HG02943 (cell line): ENCODE data around the gene MACF1.
"Not testable (repeated sequence)": the region's sequence is repeated elsewhere in the genome, so short reads cannot be mapped to it uniquely, and the experiment has no call there.

ENCODE experiments used
- ATAC-seq: cut with Tn5 transposase; IDR thresholded peaks from one replicate; pipeline ENCODE4 v1.9.1; 2021; ENCODE audit warnings: mild to moderate bottlenecking, low read depth, moderate library complexity; ENCODE audit not compliant: unreplicated experiment

Gene MACF1

DNA sequence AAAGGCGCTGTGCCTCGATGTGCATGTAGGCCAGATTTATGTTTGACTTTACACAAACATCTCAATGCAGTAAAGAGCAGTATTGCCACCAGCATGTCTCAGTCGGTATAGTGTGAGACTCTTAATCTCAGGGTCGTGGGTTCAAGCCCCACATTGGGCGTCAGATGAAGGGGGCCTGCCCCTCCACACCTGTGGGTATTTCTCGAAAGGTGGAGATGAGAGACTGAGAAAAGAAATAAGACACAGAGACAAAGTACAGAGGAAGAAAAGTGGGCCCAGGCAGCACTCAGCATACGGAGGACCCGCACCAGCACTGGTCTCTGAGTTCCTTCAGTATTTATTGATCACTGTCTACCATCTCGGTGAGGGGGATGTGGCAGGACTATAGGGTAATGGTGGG lies 299.9 kb downstream of the MACF1 start:
- not testable (repeated sequence) for ATAC-seq

DNA sequence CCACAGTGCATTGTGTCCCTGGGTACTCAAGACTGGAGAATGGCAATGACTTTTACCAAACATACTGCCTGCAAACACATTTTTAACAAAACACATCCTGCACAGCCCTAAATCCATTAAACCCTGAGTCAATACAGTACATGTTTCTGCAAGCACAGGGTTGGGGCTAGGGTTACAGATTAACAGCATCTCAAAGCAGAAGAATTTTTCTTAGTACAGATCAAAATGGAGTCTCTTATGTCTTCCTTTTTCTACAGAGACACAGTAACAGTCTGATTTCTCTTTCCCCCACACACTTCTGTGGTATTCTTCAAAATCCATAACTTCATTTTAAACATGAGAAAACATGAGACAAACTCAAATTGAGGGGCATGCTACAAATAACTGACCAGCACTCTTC lies 300.8 kb downstream of the MACF1 start:
- no peak for ATAC-seq

DNA sequence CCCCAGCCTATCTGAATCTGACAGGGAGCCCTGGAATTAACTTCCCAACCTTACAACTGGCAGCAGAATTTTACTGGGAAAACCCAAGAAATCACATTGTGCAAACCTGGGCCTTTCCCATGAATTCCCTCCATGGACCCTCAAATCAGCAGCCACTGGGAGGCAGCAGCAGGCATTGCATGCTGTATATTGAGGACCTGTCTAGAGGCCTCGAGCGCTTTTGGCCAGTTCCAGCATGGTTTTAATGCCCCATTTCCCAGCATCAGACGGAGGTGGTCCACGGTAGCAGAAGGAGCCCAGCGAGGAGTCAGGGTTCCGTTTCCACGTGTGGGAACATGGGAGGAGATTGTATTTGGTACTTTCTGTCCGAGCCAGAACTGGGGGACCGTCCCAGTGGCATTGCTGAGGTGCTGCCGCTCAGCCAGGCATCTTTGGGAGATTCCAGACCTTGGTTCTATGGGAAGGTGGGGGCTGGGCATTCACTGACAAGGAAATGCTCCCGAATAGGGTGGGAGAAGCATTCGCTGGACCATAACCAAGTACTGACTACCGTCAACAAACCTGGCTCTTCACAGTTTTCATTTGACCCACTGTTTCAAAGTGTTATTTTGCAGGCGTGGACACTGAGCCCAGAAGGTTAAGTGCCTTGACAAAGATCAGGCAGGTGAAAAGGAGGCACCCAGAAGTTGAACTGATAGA lies 302.9 kb downstream of the MACF1 start:
- no peak for ATAC-seq

DNA sequence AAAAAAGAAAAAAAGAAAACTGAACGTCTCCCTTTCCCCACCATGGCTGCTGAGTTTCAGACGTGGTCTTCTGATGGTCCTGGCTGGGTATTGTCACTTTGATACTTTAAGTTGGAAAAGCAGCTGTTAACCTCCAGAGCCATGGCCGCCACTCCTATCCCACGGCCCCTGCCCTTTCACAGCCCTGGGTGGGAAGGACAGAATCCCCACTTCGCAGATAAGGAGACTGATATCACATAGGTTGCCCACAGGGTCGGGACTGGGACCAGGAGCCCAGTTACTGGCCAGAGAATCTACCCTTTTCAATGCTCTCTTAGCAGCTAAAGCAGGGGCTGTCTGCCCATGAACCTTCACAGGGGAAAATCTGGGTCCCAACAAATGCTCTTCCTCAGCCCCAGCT lies 303.8 kb downstream of the MACF1 start:
- no peak for ATAC-seq

DNA sequence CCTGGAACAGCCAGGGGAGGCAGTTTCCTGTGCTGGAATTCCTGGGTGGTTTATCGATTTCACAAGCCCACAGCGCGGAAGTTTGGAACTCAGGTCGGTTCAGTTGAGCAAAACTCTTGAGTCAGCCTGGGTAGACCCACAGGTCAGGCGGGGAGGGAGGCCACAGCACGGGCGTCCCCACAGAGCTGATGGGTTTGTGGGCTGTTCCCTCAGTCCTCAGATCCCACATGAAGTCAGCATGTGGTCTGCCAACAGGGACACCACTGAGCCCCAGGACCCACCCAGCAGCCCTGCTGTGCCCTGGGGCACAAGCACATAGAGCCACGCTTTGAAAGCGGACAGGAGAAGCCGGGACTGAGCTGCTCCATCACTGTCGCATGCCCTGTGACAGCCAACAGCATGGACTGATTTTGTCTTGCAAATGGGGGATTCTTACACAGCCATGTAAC lies 304.4 kb downstream of the MACF1 start:
- ATAC-seq: no peak

DNA sequence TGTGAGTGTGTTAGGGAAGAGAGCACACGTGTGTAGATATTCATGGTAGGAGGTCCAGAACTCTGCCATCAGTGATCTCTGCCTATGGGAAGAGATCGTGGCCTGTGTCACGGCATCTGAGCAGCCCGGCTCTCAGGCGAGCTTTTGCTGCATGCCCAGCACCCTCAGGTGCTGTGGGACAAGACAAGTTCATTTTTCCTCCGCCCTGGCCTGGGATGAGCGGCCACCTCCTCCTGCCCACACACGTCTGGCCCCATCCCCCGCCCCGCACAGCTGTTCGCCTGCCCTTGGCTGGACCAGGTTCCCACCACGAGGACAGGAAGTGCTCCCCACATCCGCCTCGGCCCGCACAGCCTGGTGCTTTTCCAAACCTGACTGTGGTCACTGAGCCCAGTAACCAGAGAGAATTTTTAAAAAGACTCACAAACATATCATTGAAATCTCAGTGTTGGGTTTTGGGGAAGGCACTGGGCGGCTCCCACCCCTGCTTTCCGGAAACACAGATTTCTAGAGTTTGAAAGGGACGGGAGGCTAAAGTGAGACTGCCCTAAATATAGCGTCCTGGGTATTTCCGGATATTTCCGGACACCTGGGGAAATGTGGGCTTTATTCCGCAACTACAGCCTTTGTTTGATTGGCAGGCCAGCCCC lies 305.0 kb downstream of the MACF1 start:
- no peak for ATAC-seq

DNA sequence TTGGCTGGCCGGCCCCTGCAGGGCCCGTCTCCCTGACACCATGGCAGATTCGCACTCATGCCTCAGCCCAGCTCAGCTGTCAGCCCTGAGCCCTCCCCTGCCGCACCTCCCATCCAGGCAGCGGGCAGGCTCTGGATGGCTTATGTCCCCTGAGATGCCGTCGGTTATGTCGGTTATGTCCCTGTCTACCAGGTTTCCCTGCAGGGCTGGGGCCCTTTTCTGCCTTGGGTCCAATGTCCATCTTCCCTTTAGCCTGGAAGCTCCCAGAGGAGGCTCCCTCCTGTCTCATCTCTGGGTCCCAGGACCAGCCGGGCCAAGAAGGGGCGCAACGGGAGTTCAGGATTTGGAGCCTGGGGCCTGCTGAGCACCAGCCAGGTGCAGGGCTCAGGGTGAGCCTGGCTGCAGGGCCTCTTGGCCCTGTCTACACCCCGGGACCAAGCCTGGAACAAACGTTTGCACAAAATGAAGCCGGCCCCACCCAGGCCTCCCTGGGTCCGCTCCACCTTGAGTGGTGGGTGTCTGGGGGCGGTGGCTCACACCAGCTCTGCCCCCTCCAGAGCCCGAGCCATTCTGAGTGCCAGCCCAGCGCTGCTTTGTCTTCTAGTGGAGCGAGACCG lies 306.2 kb downstream of the MACF1 start:
- ATAC-seq: not testable (repeated sequence)

DNA sequence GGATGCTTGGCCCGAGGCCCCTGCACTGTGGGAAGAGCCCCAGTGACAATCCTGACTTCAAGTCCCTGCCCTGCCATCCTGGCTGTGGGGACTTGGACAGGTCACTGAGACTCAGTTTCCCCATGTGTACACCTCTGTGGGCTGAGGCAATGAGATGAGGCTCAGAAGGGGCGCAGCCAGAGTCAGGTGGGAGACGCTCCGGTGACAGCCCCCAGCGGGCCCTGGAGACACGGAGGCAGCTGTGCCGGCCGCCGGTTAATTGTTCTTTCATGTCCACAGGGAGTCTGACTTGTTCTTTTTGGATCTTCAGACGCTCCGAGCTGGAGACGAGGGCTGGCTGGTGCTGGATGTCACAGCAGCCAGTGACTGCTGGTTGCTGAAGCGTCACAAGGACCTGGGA lies 307.0 kb downstream of the MACF1 start:
- ATAC-seq: not testable (repeated sequence)

DNA sequence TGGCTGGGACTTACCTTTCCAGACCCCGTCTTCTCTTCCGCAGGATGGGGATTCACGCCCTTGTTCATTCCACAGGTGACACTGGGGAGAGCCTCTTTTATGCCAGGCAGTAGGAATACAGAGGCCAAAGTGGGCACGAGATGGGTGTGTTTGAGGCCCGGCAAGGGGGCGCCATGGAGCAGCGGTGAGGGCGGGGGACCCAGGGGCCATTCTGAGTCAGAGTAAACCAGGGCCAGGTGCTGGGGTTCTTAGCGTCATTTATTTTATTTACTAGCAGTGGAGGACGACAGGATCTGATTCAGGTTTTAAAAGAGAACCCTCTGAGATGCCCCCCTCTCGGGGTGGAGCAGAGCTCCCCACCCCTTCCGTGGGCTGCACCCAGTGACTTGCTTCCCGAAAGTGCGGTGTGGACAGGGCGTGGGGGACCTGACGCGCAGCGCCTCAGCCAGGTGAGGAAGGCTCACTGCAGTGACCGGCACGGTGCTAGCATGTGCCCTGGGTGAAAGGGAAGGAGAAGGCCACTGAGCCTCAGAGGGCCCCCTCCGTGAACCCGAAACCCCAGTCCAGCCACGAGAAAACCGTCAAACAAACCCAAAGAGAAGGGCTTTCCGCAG lies 307.8 kb downstream of the MACF1 start:
- ATAC-seq: not testable (repeated sequence)

DNA sequence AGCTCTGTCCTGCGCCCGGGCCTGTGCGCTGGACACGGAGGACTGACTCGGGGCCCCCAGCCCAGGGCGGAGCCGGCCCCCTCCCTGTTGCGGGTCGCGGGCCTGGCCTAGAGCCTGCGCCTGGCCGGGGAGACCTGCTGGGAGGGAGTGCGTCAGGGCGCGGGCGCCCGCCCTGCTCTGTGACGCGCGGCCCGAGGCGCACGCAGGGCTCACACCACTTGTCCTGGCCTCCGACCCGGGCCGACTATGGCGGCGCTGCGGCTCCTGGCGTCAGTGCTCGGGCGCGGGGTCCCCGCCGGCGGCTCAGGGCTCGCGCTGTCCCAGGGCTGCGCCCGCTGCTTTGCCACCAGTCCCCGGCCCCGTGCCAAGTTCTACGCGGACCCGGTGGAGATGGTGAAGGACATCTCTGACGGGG lies 310.2 kb downstream of the MACF1 start:
- not testable (repeated sequence) for ATAC-seq

DNA sequence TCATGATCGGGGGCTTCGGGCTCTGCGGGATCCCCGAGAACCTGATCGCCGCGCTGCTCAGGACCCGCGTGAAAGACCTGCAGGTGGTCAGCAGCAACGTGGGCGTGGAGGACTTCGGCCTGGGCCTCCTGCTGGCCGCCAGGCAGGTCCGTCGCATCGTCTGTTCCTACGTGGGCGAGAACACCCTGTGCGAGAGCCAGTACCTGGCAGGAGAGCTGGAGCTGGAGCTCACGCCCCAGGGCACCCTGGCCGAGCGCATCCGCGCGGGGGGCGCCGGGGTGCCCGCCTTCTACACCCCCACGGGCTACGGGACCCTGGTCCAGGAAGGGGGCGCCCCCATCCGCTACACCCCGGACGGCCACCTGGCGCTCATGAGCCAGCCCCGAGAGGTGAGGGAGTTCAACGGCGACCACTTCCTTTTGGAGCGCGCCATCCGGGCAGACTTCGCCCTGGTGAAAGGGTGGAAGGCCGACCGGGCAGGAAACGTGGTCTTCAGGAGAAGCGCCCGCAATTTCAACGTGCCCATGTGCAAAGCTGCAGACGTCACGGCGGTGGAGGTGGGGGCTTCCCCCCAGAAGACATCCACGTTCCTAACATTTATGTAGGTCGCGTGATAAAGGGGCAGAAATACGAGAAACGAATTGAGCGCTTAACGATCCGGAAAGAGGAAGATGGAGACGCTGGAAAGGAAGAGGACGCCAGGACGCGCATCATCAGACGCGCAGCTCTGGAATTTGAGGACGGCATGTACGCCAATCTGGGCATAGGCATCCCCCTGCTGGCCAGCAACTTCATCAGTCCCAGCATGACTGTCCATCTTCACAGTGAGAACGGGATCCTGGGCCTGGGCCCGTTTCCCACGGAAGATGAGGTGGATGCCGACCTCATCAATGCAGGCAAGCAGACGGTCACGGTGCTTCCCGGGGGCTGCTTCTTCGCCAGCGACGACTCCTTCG lies 310.9 kb downstream of the MACF1 start:
- not testable (repeated sequence) for ATAC-seq

DNA sequence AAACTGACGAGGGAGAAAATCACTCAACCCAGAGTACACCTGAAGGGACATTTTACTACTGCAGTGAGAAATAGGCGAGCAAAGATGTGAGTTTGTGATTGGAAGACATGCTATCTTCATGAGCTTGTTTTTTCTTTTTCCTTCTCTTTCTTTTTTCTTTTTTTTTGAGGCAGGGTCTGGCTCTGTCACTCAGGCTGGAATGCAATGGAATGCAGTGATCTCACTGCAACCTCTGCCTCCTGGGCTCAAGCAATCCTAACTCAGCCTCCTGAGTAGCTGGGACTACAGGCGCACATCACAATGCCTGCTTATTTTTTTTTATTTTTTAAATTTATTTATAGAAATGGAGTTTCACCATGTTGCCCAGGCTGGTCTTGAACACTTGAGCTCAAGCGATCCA lies 312.3 kb downstream of the MACF1 start:
- ATAC-seq: not testable (repeated sequence)

DNA sequence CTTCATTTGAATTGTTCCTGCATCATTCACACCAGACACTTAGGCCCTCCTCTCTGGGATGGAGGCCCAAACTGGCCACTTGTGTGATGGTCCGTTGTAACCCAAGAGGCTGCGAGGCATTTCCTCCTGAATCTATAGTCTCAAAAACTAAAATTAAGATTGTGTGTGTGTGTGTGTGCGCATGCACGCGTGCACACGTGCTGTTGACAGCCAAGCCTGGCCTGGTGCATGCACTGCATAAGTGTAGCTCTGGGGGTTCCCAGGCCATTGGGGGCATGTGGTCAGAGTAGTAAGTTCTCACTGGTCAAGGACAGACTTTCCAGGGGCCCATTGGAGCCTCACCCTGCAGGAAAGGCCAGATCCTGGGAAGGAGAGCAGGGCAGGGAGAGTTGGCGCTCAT lies 313.4 kb downstream of the MACF1 start:
- not testable (repeated sequence) for ATAC-seq

DNA sequence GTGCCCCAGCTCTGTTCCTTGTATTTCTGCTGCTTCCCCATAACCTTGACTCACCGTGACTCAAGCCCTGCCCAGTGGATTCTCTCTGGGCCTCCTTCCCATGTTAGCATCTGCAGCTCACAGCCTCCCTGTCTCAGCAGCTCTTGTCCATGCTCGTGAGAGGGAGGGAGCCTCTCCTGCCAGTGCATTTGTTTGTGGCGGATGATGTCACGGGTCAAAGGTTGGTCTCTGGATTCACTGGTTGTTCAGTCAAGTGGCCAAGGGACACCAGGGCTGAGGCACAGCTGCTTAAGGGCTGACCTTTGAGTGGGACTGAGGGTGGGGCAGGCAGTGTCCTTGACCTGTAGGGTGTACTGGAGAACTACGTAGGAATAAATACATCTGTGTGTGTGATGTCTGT lies 314.9 kb downstream of the MACF1 start:
- not testable (repeated sequence) for ATAC-seq

DNA sequence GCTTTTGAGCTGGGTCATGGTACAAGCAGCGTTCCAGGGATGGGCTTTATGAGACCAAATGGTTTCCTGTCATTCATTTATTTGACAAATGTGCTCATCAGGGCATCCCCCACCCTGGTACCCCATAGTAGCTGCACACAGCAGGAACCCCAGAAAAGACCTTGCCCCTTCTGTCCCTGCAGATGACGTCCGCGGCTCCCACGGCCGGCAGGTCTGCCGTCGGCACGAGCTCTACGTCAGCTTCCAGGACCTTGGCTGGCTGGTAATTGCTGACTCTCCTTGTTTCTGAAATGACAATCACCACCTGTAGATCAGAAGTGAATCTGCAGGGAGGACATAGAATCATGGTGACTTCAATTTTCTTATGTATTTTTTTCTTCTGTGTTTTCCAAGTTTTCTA lies 317.7 kb downstream of the MACF1 start:
- not testable (repeated sequence) for ATAC-seq

DNA sequence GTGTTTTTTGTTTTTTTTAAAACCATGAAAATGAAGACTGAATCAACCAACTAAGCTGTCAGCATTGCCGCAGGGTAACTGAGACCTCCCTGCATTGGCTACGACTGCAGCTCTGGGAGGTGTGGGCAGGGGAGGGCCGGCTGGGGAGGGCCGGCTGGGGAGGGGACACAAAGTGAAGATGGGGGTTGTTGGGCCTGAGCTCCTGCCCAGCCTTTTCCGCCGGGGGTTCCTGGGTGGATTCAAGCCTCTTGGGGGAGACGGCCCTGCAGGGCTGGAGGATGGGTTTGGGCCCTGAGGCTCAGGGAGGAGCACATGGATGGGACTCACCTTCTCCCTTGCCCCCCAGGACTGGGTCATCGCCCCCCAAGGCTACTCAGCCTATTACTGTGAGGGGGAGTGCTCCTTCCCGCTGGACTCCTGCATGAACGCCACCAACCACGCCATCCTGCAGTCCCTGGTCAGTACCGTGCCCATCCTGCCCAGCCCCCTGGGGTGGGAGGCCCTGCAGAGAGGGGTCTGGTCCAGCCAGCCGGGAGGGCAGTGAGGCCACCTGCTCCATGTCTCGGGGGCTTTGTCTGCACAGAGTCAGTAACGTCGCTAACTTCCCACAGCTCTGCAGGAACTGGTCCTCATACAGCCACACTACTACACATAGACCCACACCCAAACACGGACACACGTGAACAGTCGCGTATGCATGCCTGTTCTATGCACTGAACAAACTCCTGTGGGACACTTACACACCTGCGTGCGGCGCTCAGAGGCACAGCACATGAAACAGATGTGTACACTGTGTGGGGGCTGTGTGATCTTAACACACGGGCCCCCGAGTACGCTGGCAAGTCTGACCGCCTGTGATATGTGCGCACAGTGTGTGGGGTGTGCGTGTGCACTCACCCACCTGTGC lies 318.4 kb downstream of the MACF1 start:
- no peak for ATAC-seq

DNA sequence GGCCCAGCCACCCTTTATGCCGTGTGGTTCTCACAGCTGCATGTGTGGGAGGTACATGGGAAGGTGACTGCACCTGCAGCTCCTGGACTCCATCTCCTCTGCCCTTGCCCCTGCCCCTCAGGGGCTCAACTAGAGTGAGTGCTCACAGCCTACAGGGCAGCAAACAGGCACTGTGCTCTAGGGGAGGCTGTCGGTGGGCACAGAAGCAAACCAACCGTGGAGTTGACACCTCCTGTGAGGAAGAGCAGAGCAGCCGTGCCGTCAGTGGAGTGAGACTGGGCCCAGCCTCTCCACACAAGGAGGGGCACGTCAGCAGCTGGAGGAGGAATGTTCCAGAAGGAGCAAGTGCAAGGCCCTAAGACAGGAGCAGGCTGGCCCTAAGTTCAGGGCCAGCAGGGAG lies 319.7 kb downstream of the MACF1 start:
- ATAC-seq: no peak

DNA sequence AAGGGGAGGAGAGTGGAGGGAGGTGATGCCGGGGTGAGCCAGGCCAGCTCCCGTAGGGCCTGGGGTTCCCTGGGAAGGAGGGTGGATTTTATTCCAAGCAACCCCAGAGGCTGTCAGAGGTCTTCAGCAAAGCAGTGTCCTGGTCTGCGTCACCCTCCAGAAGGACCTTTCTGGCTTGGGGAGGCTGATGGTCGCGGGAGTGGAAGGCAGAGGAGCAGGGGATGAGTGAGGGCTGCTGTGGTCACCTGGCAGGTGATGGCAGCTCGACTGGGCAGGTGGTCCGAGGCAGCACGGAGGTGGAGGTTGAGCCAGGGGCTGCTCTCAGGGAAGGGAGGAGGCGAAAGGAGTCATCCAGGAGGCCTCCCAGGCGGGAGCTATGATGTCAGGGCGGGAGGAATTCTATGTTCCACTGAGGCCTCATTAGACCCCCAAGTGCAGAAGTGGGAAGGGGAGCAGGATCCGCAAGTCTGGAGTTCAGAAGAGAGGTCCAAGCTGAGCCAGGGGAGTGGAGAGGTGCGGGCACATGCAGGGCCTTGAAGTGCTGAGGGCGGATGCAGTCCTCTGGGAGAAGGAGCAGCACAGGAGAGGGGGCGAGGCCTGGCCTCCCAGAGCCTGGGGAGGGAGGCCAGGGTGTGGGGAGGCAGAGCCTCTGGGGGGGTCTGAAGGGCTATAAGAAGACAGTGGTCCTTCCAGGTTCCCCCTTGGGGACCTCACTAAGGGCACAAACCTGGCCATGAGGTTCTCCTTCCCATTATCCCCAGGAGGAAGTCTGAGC lies 320.3 kb downstream of the MACF1 start:
- ATAC-seq: no peak
